ENCODE data around the gene SLC6A11.

The SLC6A11 gene

GRCh38 chr3:10845001-10845761 is 29.2 kb downstream of the SLC6A11 start:
- DNase-seq, result no peak

- DNase-seq, result no peak
Observed at GRCh38 chr3:10845839-10846656, 30.0 kb downstream of the SLC6A11 start.

- no peak for DNase-seq
Observed at GRCh38 chr3:10846657-10846975, 30.6 kb downstream of the SLC6A11 start.

- DNase-seq, result no peak
Observed at GRCh38 chr3:10848261-10848660, 32.2 kb downstream of the SLC6A11 start.

GRCh38 chr3:10852066-10852808 is 36.2 kb downstream of the SLC6A11 start:
- no peak for DNase-seq

GRCh38 chr3:10855083-10855870 is 39.2 kb downstream of the SLC6A11 start:
- no peak for DNase-seq

GRCh38 chr3:10855871-10856662 is 40.0 kb downstream of the SLC6A11 start:
- no peak for DNase-seq

- peak; percentile 6 for DNase-seq
Observed at GRCh38 chr3:10857235-10857634, 41.2 kb downstream of the SLC6A11 start.

GRCh38 chr3:10858091-10858490 is 42.1 kb downstream of the SLC6A11 start:
- no peak for DNase-seq

- no peak for DNase-seq
Observed at GRCh38 chr3:10867384-10867783, 51.4 kb downstream of the SLC6A11 start.

GRCh38 chr3:10869460-10869859 is 53.4 kb downstream of the SLC6A11 start:
- DNase-seq, result no peak

- no peak for DNase-seq
Observed at GRCh38 chr3:10870296-10870695, 54.3 kb downstream of the SLC6A11 start.

GRCh38 chr3:10873415-10873814 is 57.4 kb downstream of the SLC6A11 start:
- no peak for DNase-seq

GRCh38 chr3:10875914-10876313 is 59.9 kb downstream of the SLC6A11 start:
- DNase-seq, result no peak

GRCh38 chr3:10876661-10877060 is 60.6 kb downstream of the SLC6A11 start:
- DNase-seq, result no peak

- DNase-seq, result no peak
Observed at GRCh38 chr3:10882851-10883250, 66.8 kb downstream of the SLC6A11 start.

GRCh38 chr3:10883478-10884234 is 67.6 kb downstream of the SLC6A11 start:
- peak; percentile 17 for DNase-seq

GRCh38 chr3:10887015-10887414 is 71.0 kb downstream of the SLC6A11 start:
- no peak for DNase-seq

GRCh38 chr3:10888518-10889090 is 72.6 kb downstream of the SLC6A11 start:
- DNase-seq, result no peak

- DNase-seq, result no peak
Observed at GRCh38 chr3:10889206-10889960, 73.4 kb downstream of the SLC6A11 start.
